ENCODE results near the gene ZC3H18.

DNA sequence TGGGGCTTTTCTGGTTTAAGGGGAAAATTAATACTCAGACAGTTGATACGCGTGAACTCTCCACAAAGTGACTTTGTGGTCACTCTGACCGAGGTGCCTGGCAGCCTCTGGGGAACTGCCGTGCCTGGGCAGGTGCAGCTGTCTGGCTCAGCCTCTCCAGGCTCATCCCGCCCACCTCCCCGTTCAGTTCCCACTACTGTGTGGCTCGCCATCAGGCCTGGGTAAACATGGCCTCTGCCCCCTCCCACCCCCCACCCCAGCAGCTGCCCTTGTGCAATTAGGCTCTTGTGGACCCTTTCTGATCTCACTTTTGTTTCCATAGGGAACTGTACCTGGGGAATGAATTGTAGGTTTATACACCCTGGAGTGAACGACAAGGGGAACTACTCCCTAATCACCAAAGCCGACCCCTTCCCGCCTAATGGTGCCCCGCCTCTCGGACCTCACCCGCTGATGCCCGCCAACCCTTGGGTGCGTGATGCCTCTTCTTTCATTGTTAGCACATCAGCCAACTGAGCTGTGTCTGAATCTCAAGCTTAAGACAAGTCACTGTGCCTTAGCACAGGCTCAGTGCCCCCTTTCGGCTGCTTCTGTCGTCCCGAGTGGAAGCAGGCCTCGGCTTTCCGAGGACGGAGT, 27.8 kb downstream of the ZC3H18 start:
- TF ChIP-seq, protein P1, sequence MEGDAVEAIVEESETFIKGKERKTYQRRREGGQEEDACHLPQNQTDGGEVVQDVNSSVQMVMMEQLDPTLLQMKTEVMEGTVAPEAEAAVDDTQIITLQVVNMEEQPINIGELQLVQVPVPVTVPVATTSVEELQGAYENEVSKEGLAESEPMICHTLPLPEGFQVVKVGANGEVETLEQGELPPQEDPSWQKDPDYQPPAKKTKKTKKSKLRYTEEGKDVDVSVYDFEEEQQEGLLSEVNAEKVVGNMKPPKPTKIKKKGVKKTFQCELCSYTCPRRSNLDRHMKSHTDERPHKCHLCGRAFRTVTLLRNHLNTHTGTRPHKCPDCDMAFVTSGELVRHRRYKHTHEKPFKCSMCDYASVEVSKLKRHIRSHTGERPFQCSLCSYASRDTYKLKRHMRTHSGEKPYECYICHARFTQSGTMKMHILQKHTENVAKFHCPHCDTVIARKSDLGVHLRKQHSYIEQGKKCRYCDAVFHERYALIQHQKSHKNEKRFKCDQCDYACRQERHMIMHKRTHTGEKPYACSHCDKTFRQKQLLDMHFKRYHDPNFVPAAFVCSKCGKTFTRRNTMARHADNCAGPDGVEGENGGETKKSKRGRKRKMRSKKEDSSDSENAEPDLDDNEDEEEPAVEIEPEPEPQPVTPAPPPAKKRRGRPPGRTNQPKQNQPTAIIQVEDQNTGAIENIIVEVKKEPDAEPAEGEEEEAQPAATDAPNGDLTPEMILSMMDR (IDR thresholded peaks at IDR 0.05), result no peak
- TF ChIP-seq POLR2A (IDR thresholded peaks at IDR 0.05), result no peak
